RWPE2 (cell line): ENCODE measurements around the gene TARBP1.

Experiments
- ATAC-seq: fragments of 200-7000 bp; cut with Tn5 transposase; 3 replicates; pipeline ENCODE4 v1.9.1; 2021; ENCODE audit warnings: low read depth
- DNase-seq: peaks from one replicate; pipeline ENCODE4 v3.0.0-alpha.2; 2020; ENCODE audit warnings: low spot score
- H3K27ac ChIP-seq: fragments of 450-650 bp; 2 replicates; pipeline ENCODE4 v1.5.1; 2017; ENCODE audit warnings: mild to moderate bottlenecking; ENCODE audit not compliant: poor library complexity, severe bottlenecking
- H3K27me3 ChIP-seq: fragments of 250-450 bp; sonication (Bioruptor Pico); 2 replicates; pipeline ENCODE4 v1.5.1; 2021; ENCODE audit warnings: mild to moderate bottlenecking, moderate library complexity; ENCODE audit not compliant: insufficient read depth, poor library complexity, severe bottlenecking
- H3K36me3 ChIP-seq: fragments of 250-450 bp; sonication (Bioruptor Pico); 2 replicates; pipeline ENCODE4 v1.5.1; 2020; ENCODE audit warnings: low read depth, mild to moderate bottlenecking, moderate library complexity
- H3K4me1 ChIP-seq: fragments of 250-450 bp; sonication (Bioruptor Pico); 2 replicates; pipeline ENCODE4 v1.5.1; 2021; ENCODE audit warnings: mild to moderate bottlenecking, moderate library complexity; ENCODE audit not compliant: insufficient read depth, poor library complexity, severe bottlenecking
- H3K4me3 ChIP-seq: fragments of 250-450 bp; sonication (Bioruptor Pico); 2 replicates; pipeline ENCODE4 v1.5.1; 2021; ENCODE audit warnings: mild to moderate bottlenecking, moderate library complexity; ENCODE audit not compliant: severe bottlenecking
- H3K9me3 ChIP-seq: fragments of 250-450 bp; sonication (Bioruptor Pico); 2 replicates; pipeline ENCODE4 v1.5.1; 2021; ENCODE audit warnings: mild to moderate bottlenecking, moderate library complexity; ENCODE audit not compliant: severe bottlenecking
- CTCF ChIP-seq: fragments of 450-650 bp; IDR thresholded peaks from one replicate; pipeline ENCODE4 v1.5.1; 2017; ENCODE audit warnings: mild to moderate bottlenecking, moderate library complexity; ENCODE audit not compliant: poor library complexity, severe bottlenecking

Gene TARBP1

GRCh38 chr1:234484218-234484617 lies 5.2 kb upstream of the TARBP1 start:
- Histone ChIP-seq H3K4me3 (no peak overlapping the region), H3K4me1 (no peaks in the 10 kb centered on the region), H3K36me3 (no peaks in the 10 kb centered on the region), H3K27me3 (no peaks in the 10 kb centered on the region), H3K27ac (no peak overlapping the region), H3K9me3 (no peaks in the 10 kb centered on the region)
- ATAC-seq = no peak
- DNase-seq = no peak
- no peak for TF ChIP-seq CTCF

GRCh38 chr1:234481771-234482170 lies 2.8 kb upstream of the TARBP1 start:
- TF ChIP-seq CTCF = no peak
- H3K27ac ChIP-seq = no peak overlapping the region
- DNase-seq = no peak

GRCh38 chr1:234479866-234480265 lies 887 bp upstream of the TARBP1 start:
- no peaks in the 10 kb centered on the region for H3K36me3 ChIP-seq
- no peak for DNase-seq
- TF ChIP-seq CTCF = no peak
- no peak for ATAC-seq
- no peaks in the 10 kb centered on the region for H3K9me3 ChIP-seq
- no peaks in the 10 kb centered on the region for H3K4me1 ChIP-seq
- H3K27me3 ChIP-seq = no peaks in the 10 kb centered on the region
- H3K27ac ChIP-seq = no peak overlapping the region
- H3K4me3 ChIP-seq = no peak overlapping the region

More at GRCh38 chr1:234481771-234482170, 2.8 kb upstream of the TARBP1 start:
- ATAC-seq = no peak
- no peaks in the 10 kb centered on the region for H3K27me3 ChIP-seq
- no peak overlapping the region for H3K4me3 ChIP-seq
- no peaks in the 10 kb centered on the region for H3K9me3 ChIP-seq
- H3K36me3 ChIP-seq = no peaks in the 10 kb centered on the region
- no peaks in the 10 kb centered on the region for H3K4me1 ChIP-seq

GRCh38 chr1:234479310-234479559 lies 256 bp upstream of the TARBP1 start:
- H3K4me1 ChIP-seq = no peaks in the 10 kb centered on the region
- ATAC-seq (no peak), DNase-seq (no peak)
- no peaks in the 10 kb centered on the region for H3K36me3 ChIP-seq
- peak overlapping the region; percentile 74 for H3K4me3 ChIP-seq
- no peaks in the 10 kb centered on the region for H3K9me3 ChIP-seq
- H3K27me3 ChIP-seq = no peaks in the 10 kb centered on the region
- H3K27ac ChIP-seq = peak overlapping the region; percentile 66
- no peak for TF ChIP-seq CTCF

GRCh38 chr1:234478152-234478480 lies 863 bp downstream of the TARBP1 start:
- no peak for DNase-seq
- Histone ChIP-seq H3K4me1 (no peaks in the 10 kb centered on the region), H3K27me3 (no peaks in the 10 kb centered on the region), H3K4me3 (peak overlapping the region; percentile 74), H3K27ac (peak overlapping the region; percentile 66), H3K36me3 (no peaks in the 10 kb centered on the region), H3K9me3 (no peaks in the 10 kb centered on the region)
- ATAC-seq = peak; percentile 83
- TF ChIP-seq CTCF = no peak
